ENCODE measurements around the gene CTNND2. TPM values are rescaled to one million over a fixed set of nuclear protein-coding genes. Genes with fewer than 3 reads are reported as not detected.

Gene CTNND2
- total and polyA plus RNA-seq, 4 donors: 0.05 to 0.50 (median 0.27) TPM

DNA sequence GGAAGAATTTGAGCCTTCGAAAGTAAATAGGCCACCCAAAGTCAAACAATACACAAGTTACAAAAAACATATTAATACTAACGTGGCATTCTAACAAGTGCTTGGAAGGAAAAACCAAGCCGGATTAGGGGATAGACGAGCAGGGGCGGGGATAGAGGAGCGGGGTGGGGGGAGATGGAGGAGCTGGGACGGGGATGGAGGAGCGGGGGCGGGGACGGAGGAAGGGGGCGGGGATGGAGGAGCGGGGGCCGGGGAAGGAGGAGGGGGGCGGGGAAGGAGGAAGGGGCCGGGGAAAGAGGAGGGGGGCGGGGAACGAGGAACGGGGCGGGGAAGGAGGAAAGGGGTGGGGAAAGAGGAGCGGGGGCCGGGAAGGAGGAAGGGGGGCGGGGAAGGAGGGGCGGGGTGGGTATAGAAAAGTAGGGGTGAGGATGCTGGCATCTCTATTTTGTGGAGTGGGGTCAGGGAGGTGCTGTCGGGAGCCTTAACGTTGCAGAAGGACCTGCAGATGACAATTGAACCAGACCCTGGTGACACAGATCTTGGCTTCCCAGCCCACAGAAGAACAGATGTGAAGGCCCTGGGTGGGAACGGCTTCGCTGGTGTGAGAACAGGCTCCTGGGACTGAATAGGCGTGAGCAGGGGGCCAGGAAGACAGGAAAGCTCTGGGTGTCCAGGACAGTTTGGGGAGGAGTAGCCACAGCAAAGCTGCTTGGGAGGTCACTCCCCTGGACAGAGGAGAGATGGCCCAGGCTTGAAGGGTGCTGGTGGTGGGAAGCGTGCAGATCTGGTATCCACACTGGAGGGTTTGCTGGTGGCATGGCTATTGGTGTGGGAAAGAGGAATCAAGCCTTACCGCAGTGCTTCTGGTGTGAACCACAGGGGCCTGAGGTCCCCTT is 909.9 kb downstream of the CTNND2 start:
- Histone ChIP-seq H3K27ac (ENCODE audit: low read depth in 1 of 2, low read length in 2 of 2) (no peak overlapping the region), H3K36me3 (ENCODE audit: control insufficient read depth in 4 of 4, insufficient read depth in 3 of 4, low read depth in 1 of 4, low read length in 3 of 4) (no peaks in the 10 kb centered on the region), H3K4me1 (ENCODE audit: control insufficient read depth in 4 of 4, insufficient read depth in 4 of 4, low read length in 3 of 4) (no peaks in the 10 kb centered on the region), H3K9ac (ENCODE audit: low read depth in 1 of 2, low read length in 2 of 2) (no peak overlapping the region), H3K9me3 (ENCODE audit: control insufficient read depth in 4 of 4, low read length in 3 of 4) (no peaks in the 10 kb centered on the region), H3K27me3 (ENCODE audit: control insufficient read depth in 4 of 4, insufficient read depth in 4 of 4, low read length in 3 of 4) (peaks cover 0 to 5% (median 0%) of the 10 kb centered on the region in 4 donors), H3K4me3 (ENCODE audit: low read depth in 1 of 3, low read length in 3 of 3) (no peak overlapping the region)
- TF ChIP-seq HNF4A (conservative IDR thresholded peaks at IDR 0.05): no peak
- DNase-seq (ENCODE audit: low spot score): no peak
- WGBS: 71% methylated on average over 21 of the region's 30 CpGs

DNA sequence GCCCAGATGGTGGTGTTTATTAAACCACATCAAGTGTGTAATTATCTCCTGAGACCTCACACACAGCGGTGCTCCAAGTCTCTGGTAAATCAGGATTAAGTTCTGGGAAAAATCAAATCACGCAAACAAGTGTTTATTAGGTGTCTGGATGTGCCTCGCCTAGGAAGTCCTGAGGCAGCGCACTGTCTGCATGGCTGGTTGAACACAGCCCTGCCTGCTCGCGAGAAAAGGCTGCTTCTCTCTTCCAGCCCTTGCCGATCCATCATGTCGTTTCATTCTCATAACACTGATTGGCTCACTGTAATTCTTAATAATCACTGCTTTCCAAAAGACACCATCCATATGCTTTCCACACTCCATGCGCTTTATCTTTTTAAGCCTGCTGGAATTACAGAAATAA is 913.6 kb downstream of the CTNND2 start:
- Histone ChIP-seq H3K4me1 (ENCODE audit: control insufficient read depth in 4 of 4, insufficient read depth in 4 of 4, low read length in 3 of 4) (no peaks in the 10 kb centered on the region), H3K36me3 (ENCODE audit: control insufficient read depth in 4 of 4, insufficient read depth in 3 of 4, low read depth in 1 of 4, low read length in 3 of 4) (no peaks in the 10 kb centered on the region), H3K27ac (ENCODE audit: low read depth in 1 of 2, low read length in 2 of 2) (no peak overlapping the region), H3K9ac (ENCODE audit: low read depth in 1 of 2, low read length in 2 of 2) (no peak overlapping the region), H3K27me3 (ENCODE audit: control insufficient read depth in 4 of 4, insufficient read depth in 4 of 4, low read length in 3 of 4) (peaks cover 0 to 3% (median 0%) of the 10 kb centered on the region in 4 donors), H3K9me3 (ENCODE audit: control insufficient read depth in 4 of 4, low read length in 3 of 4) (no peaks in the 10 kb centered on the region), H3K4me3 (ENCODE audit: low read depth in 1 of 3, low read length in 3 of 3) (no peak overlapping the region)
- 95% methylated on average over 9 of the region's 9 CpGs for WGBS
- DNase-seq (ENCODE audit: low spot score): no peak
- no peak for TF ChIP-seq RAD21 (IDR thresholded peaks at IDR 0.05)
- TF ChIP-seq RXRA (IDR thresholded peaks at IDR 0.05): no peak
- no peak for TF ChIP-seq HNF4A (conservative IDR thresholded peaks at IDR 0.05)
- TF ChIP-seq EGR1 (IDR thresholded peaks at IDR 0.05; ENCODE audit: low read depth in 2 of 2): no peak
- TF ChIP-seq HNF4G (IDR thresholded peaks at IDR 0.05): no peak
- no peak for TF ChIP-seq TAF1 (conservative IDR thresholded peaks at IDR 0.05)
- TF ChIP-seq, protein P1, sequence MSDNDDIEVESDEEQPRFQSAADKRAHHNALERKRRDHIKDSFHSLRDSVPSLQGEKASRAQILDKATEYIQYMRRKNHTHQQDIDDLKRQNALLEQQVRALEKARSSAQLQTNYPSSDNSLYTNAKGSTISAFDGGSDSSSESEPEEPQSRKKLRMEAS (IDR thresholded peaks at IDR 0.05): no peak
- no peak for TF ChIP-seq NR2F2 (IDR thresholded peaks at IDR 0.05)
- no peak for TF ChIP-seq FOXA1 (IDR thresholded peaks at IDR 0.05)
- no peak for TF ChIP-seq JUND (IDR thresholded peaks at IDR 0.05)
- no peak for TF ChIP-seq SP1 (IDR thresholded peaks at IDR 0.05)
- TF ChIP-seq FOXA2 (IDR thresholded peaks at IDR 0.05): no peak
- TF ChIP-seq YY1 (IDR thresholded peaks at IDR 0.05): no peak
- TF ChIP-seq, protein P2, sequence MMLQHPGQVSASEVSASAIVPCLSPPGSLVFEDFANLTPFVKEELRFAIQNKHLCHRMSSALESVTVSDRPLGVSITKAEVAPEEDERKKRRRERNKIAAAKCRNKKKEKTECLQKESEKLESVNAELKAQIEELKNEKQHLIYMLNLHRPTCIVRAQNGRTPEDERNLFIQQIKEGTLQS (IDR thresholded peaks at IDR 0.05): no peak
- TF ChIP-seq, protein P3, sequence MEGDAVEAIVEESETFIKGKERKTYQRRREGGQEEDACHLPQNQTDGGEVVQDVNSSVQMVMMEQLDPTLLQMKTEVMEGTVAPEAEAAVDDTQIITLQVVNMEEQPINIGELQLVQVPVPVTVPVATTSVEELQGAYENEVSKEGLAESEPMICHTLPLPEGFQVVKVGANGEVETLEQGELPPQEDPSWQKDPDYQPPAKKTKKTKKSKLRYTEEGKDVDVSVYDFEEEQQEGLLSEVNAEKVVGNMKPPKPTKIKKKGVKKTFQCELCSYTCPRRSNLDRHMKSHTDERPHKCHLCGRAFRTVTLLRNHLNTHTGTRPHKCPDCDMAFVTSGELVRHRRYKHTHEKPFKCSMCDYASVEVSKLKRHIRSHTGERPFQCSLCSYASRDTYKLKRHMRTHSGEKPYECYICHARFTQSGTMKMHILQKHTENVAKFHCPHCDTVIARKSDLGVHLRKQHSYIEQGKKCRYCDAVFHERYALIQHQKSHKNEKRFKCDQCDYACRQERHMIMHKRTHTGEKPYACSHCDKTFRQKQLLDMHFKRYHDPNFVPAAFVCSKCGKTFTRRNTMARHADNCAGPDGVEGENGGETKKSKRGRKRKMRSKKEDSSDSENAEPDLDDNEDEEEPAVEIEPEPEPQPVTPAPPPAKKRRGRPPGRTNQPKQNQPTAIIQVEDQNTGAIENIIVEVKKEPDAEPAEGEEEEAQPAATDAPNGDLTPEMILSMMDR (IDR thresholded peaks at IDR 0.05; ENCODE audit: low read depth, low read length, missing input control): no peak
- TF ChIP-seq, protein P4, sequence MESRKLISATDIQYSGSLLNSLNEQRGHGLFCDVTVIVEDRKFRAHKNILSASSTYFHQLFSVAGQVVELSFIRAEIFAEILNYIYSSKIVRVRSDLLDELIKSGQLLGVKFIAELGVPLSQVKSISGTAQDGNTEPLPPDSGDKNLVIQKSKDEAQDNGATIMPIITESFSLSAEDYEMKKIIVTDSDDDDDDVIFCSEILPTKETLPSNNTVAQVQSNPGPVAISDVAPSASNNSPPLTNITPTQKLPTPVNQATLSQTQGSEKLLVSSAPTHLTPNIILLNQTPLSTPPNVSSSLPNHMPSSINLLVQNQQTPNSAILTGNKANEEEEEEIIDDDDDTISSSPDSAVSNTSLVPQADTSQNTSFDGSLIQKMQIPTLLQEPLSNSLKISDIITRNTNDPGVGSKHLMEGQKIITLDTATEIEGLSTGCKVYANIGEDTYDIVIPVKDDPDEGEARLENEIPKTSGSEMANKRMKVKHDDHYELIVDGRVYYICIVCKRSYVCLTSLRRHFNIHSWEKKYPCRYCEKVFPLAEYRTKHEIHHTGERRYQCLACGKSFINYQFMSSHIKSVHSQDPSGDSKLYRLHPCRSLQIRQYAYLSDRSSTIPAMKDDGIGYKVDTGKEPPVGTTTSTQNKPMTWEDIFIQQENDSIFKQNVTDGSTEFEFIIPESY (IDR thresholded peaks at IDR 0.05): no peak
